Thyroid gland (tissue), 4 donors: ENCODE data around the gene TMEM18.

Source experiments
- POLR2A ChIP-seq, 2 donors: fragments of 450-650 bp; IDR thresholded peaks; one replicate each; pipeline ENCODE4 v1.6.1; 2017; ENCODE audit warnings: antibody characterized with exemption in 2 of 2, mild to moderate bottlenecking in 2 of 2, moderate library complexity in 1 of 2
- TF ChIP-seq, protein P1 (sequence below), 6 experiments: fragments of 200-600 bp in 3 of 6; fragments of 450-650 bp in 3 of 6; sonication (generic) in 3 of 6; IDR thresholded peaks; one replicate each; pipeline ENCODE4 v1.5.1; 2016 to 2019; ENCODE audit warnings: antibody characterized with exemption in 6 of 6, mild to moderate bottlenecking in 2 of 6, inconsistent platforms in 1 of 6, moderate library complexity in 1 of 6

GRCh38 chr2:685421-685820 lies 8.2 kb upstream of the TMEM18 start:
- TF ChIP-seq, protein P1, sequence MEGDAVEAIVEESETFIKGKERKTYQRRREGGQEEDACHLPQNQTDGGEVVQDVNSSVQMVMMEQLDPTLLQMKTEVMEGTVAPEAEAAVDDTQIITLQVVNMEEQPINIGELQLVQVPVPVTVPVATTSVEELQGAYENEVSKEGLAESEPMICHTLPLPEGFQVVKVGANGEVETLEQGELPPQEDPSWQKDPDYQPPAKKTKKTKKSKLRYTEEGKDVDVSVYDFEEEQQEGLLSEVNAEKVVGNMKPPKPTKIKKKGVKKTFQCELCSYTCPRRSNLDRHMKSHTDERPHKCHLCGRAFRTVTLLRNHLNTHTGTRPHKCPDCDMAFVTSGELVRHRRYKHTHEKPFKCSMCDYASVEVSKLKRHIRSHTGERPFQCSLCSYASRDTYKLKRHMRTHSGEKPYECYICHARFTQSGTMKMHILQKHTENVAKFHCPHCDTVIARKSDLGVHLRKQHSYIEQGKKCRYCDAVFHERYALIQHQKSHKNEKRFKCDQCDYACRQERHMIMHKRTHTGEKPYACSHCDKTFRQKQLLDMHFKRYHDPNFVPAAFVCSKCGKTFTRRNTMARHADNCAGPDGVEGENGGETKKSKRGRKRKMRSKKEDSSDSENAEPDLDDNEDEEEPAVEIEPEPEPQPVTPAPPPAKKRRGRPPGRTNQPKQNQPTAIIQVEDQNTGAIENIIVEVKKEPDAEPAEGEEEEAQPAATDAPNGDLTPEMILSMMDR (IDR thresholded peaks at IDR 0.05): no peak
- TF ChIP-seq POLR2A (IDR thresholded peaks at IDR 0.05): no peak
